Activated gamma-delta T cell (primary cell): ENCODE data around the gene CREG1.
"Not testable (repeated sequence)": the region's sequence is repeated elsewhere in the genome, so short reads cannot be mapped to it uniquely, and the experiment has no call there.

Experiments used
- DNase-seq: peaks from one replicate; lab custom pipeline; 2025; lab: John Stamatoyannopoulos, UW
- total RNA-seq, 2 donors: gene quantifications; one replicate each; lab custom pipeline; 2026; lab: John Stamatoyannopoulos, UW

The CREG1 gene
- 15.4 to 28.3 reads per million in 2 donors for total RNA-seq

GRCh38 chr1:167553136-167554027, at the start of gene CREG1:
Gene CREG1, minus strand, starts transcription at chr1:167553762.
- peak; percentile 82 for DNase-seq

DNA sequence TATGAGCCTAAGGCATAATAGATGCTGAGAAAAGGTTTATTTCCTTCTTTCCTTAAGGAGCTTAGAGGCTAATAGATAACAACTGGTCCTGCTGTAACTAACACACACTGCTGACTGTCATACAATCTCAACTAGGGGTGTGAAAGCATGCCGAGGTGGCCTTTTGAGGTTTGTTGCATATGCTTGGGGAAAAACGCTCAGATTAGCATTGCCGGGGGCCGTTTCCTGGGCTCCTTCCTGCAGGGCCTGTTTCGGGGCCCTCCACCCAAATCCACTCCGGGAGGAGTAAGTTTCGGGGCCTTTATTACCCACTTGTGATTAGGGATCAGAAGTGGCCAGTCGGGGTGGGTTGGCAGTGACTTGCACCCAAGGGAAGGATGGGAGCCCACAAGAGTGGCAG, 49.3 kb upstream of the CREG1 start:
- DNase-seq: no peak

- no peak for DNase-seq
Observed at GRCh38 chr1:167601442-167602383, 48.2 kb upstream of the CREG1 start.

GRCh38 chr1:167599957-167600581, 46.5 kb upstream of the CREG1 start:
- no peak for DNase-seq

DNA sequence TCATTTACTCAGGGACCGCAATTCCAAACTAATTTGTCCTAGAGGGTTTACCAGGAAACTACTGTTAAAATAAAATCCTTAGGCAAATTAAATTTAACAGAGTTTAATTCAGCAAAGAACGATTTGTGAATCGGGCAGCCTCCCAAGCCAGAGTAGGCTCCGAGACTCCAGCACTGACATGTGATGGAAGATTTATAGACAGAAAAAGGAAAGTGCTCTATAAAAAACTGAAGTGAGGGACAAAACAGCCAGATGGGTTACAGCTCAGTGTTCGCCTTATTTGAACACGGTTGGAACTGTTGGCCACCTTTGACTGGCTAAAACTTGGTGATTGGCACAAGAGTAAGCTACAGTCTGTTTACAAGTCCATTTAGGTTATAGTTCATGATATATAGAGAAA, 41.3 kb upstream of the CREG1 start:
- no peak for DNase-seq

DNA sequence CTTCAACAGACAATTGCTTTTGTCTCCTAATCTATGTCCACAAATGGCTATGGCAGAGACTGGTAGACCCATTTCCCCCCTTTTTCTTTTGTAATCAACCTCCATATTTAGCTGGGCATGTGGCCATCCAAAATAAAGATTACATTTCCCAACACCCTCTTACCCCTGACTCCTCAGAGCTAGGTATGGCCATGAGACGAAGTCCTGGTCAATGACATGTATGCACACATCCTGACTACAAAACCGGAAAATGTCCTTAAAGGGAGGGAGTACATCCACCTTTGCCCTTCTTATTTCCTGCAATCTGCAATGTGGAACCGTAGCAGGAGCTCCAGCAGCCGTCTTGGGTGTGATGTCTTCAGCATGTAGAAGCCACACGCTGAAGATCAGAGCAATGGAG, 40.3 kb upstream of the CREG1 start:
- no peak for DNase-seq

GRCh38 chr1:167592475-167592874, 38.9 kb upstream of the CREG1 start:
- no peak for DNase-seq

GRCh38 chr1:167588361-167588760, 34.8 kb upstream of the CREG1 start:
- DNase-seq: no peak

DNA sequence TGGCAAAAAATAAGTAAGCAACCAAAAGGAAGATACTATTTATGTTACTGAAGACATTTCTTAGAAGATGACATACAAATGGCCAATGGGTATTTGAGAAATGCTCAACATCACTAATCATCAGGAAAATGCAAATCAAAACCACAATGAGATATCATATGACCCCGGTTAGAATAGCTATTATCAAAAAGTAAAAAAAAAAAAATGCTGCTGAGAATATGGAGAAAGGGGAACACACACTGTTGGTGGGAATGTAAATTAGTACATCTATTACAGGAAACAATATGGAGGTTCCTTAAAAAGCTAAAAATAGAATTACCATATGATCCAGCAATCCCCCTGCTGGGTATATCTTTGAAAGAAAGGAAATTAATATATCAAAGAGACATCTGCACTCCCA, 34.3 kb upstream of the CREG1 start:
- DNase-seq: no peak

DNA sequence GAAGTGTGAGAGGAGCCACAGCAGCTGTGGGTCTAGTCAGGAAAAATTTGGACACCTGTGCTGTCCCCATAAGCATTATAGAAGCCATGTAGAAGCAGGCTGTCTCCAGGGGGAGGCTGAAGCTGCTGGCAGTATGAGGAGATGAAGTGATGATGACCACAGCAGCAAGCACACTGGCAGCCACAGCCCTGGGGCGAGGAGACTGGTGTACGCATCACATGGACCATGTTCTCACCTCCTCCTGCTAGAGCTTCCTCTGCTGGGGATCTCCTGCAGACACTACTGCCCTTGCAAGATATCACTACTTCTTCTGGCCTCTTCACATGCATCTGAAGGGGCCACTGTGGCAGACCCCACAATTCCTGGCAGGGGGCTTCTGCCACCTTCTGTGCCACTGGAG, 33.8 kb upstream of the CREG1 start:
- no peak for DNase-seq

DNA sequence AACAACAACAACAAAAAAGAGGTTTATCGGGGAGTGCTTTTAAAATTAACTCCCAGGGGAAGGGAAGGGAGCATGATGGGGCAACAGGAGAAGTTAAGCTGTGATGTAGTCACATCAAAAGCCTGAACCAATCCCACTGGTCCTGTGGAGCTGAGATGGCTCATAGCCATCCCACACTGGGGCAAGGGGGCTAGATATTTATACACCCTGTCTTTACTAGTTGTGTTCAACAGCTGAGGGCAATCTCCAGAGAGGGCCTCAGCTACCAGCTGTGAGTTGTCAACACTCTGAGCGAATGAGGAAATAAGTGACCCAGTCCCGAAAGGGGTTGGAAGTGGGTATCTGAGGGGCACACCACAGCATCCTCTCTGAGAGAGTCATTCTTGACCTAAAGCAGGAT, 31.0 kb upstream of the CREG1 start:
- DNase-seq: no peak

GRCh38 chr1:167582722-167583121, 29.2 kb upstream of the CREG1 start:
- DNase-seq: no peak

GRCh38 chr1:167582064-167582463, 28.5 kb upstream of the CREG1 start:
- no peak for DNase-seq

DNA sequence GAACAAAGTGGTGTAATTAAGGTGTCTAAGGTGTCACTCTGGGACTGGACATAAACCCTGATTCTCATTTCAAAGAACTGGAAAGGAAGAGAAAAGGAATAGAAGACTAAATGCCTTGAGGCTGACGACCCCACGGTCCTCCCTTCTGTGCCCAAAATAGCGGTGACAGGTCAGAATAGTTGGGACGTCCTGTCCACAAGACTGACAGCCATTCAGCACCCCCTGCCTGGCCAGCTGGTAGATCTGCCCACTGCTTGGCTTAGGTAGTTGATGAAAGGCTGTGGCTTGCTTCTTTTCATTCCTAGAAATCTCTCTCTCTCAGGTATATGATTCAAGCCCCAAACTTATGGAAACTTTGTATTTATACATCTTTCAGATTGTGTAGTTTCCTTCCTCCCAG, 26.4 kb upstream of the CREG1 start:
- no peak for DNase-seq

DNA sequence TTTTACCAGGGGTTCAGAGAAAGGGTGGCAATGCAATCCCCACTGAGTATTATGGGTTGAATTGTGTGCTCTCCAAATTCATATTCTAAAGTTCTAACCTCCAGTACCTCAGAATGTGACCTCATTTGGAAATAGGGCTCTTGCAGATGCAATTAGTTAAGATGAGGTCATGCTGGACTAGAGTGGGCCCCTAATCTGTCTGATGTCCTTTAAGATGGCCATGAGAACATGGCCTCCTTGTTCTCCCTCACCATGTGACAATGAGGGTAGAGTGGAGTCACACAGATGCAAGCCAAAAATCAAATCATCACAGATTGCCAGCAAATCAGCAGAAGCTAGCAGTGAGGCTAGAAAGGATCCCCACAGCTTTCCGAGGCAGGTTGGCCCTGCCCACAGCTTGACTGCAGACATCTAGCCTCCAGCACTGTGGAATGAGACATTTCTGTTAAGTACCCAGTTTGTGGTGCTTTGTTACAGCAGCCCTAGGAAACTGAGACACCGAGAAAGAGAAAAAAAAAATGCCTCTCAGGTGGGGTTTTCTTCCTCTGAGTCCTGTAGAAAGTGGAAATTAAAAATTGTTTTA, 25.5 kb upstream of the CREG1 start:
- no peak for DNase-seq

GRCh38 chr1:167575649-167576048, 22.1 kb upstream of the CREG1 start:
- DNase-seq: no peak

GRCh38 chr1:167573035-167573434, 19.5 kb upstream of the CREG1 start:
- DNase-seq: no peak

- not testable (repeated sequence) for DNase-seq
Observed at GRCh38 chr1:167570712-167571111, 17.1 kb upstream of the CREG1 start.

- no peak for DNase-seq
Observed at GRCh38 chr1:167567663-167568062, 14.1 kb upstream of the CREG1 start.

GRCh38 chr1:167566766-167567165, 13.2 kb upstream of the CREG1 start:
- no peak for DNase-seq

DNA sequence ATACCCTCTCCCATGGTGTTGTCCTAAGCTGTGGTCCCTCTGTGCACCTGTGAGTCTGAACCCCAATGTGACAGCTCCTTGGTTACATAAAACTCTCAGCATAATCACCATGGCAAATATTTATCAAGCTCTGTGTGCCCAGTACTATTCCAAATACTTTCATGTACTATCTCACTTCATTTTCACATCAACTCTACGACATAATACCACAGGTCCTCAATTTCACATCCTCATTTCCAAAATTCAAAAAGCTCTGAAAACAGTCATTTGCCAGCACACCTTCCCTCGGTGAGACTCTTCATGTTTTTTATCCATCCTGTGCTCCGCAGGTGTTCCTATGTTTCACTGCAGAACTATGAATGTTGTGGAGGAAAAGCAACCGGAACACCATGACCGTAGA, 12.4 kb upstream of the CREG1 start:
- DNase-seq: no peak
